ENCODE data around the gene RCOR2. TPM values are rescaled to one million over a fixed set of nuclear protein-coding genes. Genes with fewer than 3 reads are reported as not detected.

RCOR2 gene
- total and polyA plus RNA-seq, 7 experiments from 2014 or later, result 0.07 TPM; not detected in 6

- DNase-seq, result no peak
- Histone ChIP-seq H3K4me3 (ENCODE audit: low read length) (no peak overlapping the region), H3K27me3 (ENCODE audit: control insufficient read depth in 2 of 2, insufficient read depth in 2 of 2, low read length in 2 of 2) (no peaks in the 10 kb centered on the region), H3K36me3 (ENCODE audit: control insufficient read depth in 2 of 3, insufficient read depth in 3 of 3, low read length in 3 of 3) (peaks cover 40 to 87% (median 41%) of the 10 kb centered on the region in 3 experiments), H3K4me1 (ENCODE audit: control insufficient read depth in 2 of 2, insufficient read depth in 2 of 2, low read length in 2 of 2) (no peaks in the 10 kb centered on the region), H3K27ac (ENCODE audit: low read depth, low read length) (no peak overlapping the region), H3K9me3 (ENCODE audit: control insufficient read depth in 2 of 3, low read length in 3 of 3) (no peaks in the 10 kb centered on the region)
- no peak for ATAC-seq
- H3K27ac Mint-ChIP-seq, result peak overlapping the region in 2 of 9 donors; percentile 17 to 44
- no peaks in the 10 kb centered on the region for H3K27me3 Mint-ChIP-seq
- intact Hi-C loops (cut with micrococcal nuclease), result loop anchor here (1.0 to 5.0 kb wide), 4 partner anchors 37 to 241 kb away; no protein-coding TSS in a partner anchor
- ChIA-PET POLR2A (interaction anchor here (0.9 to 1.9 kb wide), 2 partner anchors 66 to 68 kb away, joined by 4 to 13 read pairs; partner anchors contain the start of gene MARK2), CTCF (interaction anchor here (1.1 to 3.5 kb wide), 8 partner anchors 15 to 81 kb away, joined by 3 to 35 read pairs (median 4); partner anchors contain the start of gene MARK2)
- H3K4me1 Mint-ChIP-seq, result peaks cover 0 to 11% (median 7%) of the 10 kb centered on the region in 7 donors
- H3K36me3 Mint-ChIP-seq, result peaks cover 7 to 45% (median 21%) of the 10 kb centered on the region in 5 donors
- peaks cover 0 to 2% (median 0%) of the 10 kb centered on the region in 11 donors for H3K9me3 Mint-ChIP-seq
- no peak overlapping the region for H3K4me3 Mint-ChIP-seq
Observed at GRCh38 chr11:63906087-63906486, 10.9 kb downstream of the RCOR2 start.

DNA sequence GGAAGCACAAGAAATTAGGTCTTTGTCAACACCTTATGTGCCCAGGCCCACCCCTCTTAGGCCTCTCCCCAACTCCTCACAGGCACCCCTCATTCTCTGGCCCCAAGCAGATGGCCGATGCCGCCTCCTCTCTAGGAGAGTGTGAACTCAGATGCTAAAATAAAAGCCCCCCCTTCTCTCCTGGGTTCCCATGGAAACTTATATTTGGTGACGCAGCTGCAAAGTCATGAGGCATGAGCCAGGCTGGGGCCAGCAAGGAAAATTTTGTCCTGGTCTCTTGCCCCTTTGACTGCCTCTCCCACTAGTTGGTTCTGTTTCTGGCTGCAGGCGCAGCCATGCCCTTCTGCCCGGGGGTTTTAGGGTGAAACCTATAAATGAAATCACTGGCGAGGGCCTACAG lies 11.8 kb downstream of the RCOR2 start:
- DNase-seq (no peak), ATAC-seq (no peak)
- Mint-ChIP-seq H3K9me3 (peaks cover 0 to 2% (median 0%) of the 10 kb centered on the region in 11 donors), H3K36me3 (peaks cover 13 to 54% (median 25%) of the 10 kb centered on the region in 5 donors), H3K27me3 (no peaks in the 10 kb centered on the region), H3K4me1 (peaks cover 0 to 12% (median 7%) of the 10 kb centered on the region in 7 donors), H3K4me3 (no peak overlapping the region), H3K27ac (peak overlapping the region in 2 of 9 donors; percentile 41 to 54)
- no peaks in the 10 kb centered on the region for H3K4me1 ChIP-seq (ENCODE audit: control insufficient read depth in 2 of 2, insufficient read depth in 2 of 2, low read length in 2 of 2)
- no peaks in the 10 kb centered on the region for H3K9me3 ChIP-seq (ENCODE audit: control insufficient read depth in 2 of 3, low read length in 3 of 3)
- no peak overlapping the region for H3K4me3 ChIP-seq (ENCODE audit: low read length)
- CTCF ChIA-PET, result interaction anchor here (3.5 kb wide), 1 partner anchor 68 kb away, joined by 35 read pairs; the partner anchor contains the start of gene MARK2
- POLR2A ChIA-PET, result no interaction called here
- H3K27ac ChIP-seq (ENCODE audit: low read depth, low read length), result no peak overlapping the region
- no peaks in the 10 kb centered on the region for H3K27me3 ChIP-seq (ENCODE audit: control insufficient read depth in 2 of 2, insufficient read depth in 2 of 2, low read length in 2 of 2)
- intact Hi-C loops (cut with micrococcal nuclease), result loop anchor here in 1 of 2 donors (5.0 kb wide), 1 partner anchor 242 kb away; no protein-coding TSS in a partner anchor
- H3K36me3 ChIP-seq (ENCODE audit: control insufficient read depth in 2 of 3, insufficient read depth in 3 of 3, low read length in 3 of 3), result peaks cover 48 to 94% (median 49%) of the 10 kb centered on the region in 3 experiments

- no peak for ATAC-seq
- Histone ChIP-seq H3K27me3 (ENCODE audit: control insufficient read depth in 2 of 2, insufficient read depth in 2 of 2, low read length in 2 of 2) (no peaks in the 10 kb centered on the region), H3K4me1 (ENCODE audit: control insufficient read depth in 2 of 2, insufficient read depth in 2 of 2, low read length in 2 of 2) (no peaks in the 10 kb centered on the region), H3K9me3 (ENCODE audit: control insufficient read depth in 2 of 3, low read length in 3 of 3) (no peaks in the 10 kb centered on the region), H3K4me3 (ENCODE audit: low read length) (no peak overlapping the region), H3K36me3 (ENCODE audit: control insufficient read depth in 2 of 3, insufficient read depth in 3 of 3, low read length in 3 of 3) (peaks cover 51 to 94% (median 53%) of the 10 kb centered on the region in 3 experiments), H3K27ac (ENCODE audit: low read depth, low read length) (no peak overlapping the region)
- peaks cover 0 to 12% (median 7%) of the 10 kb centered on the region in 7 donors for H3K4me1 Mint-ChIP-seq
- H3K27me3 Mint-ChIP-seq, result no peaks in the 10 kb centered on the region
- DNase-seq, result no peak
- no peak overlapping the region for H3K4me3 Mint-ChIP-seq
- CTCF ChIA-PET, result interaction anchor here (3.5 kb wide), 1 partner anchor 67 kb away, joined by 35 read pairs; the partner anchor contains the start of gene MARK2
- POLR2A ChIA-PET, result no interaction called here
- peaks cover 13 to 55% (median 25%) of the 10 kb centered on the region in 5 donors for H3K36me3 Mint-ChIP-seq
- H3K9me3 Mint-ChIP-seq, result peaks cover 0 to 2% (median 0%) of the 10 kb centered on the region in 11 donors
- intact Hi-C loops (cut with micrococcal nuclease), result loop anchor here in 1 of 2 donors (5.0 kb wide), 1 partner anchor 243 kb away; no protein-coding TSS in a partner anchor
- H3K27ac Mint-ChIP-seq, result no peak overlapping the region
Observed at GRCh38 chr11:63904743-63905142, 12.2 kb downstream of the RCOR2 start.

DNA sequence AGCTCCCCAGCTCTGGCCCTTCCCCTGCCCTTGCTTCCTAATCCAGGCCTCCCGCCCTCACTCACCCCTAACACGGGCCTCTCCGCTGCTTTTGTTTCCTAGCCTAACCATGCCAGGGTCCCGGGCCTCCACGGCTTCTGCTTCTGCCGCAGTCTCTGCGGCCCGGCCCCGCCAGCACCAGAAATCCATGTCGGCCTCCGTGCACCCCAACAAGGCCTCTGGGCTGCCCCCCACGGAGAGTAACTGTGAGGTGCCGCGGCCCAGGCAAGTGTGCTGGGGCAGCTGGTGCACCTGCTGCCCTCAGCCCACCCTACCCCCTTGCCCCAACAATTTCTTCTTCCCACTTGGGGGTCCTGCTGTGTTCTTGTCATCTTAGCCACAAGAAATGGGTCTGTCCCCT lies 13.1 kb downstream of the RCOR2 start:
- no peak overlapping the region for H3K27ac ChIP-seq (ENCODE audit: low read depth, low read length)
- Mint-ChIP-seq H3K27me3 (no peaks in the 10 kb centered on the region), H3K36me3 (peaks cover 17 to 59% (median 27%) of the 10 kb centered on the region in 5 donors), H3K4me1 (peaks cover 0 to 12% (median 7%) of the 10 kb centered on the region in 7 donors), H3K4me3 (no peak overlapping the region), H3K9me3 (peaks cover 0 to 2% (median 0%) of the 10 kb centered on the region in 11 donors), H3K27ac (peak overlapping the region in 1 of 9 donors; percentile 19)
- ChIA-PET POLR2A (no interaction called here), CTCF (interaction anchor here (0.6 kb wide), 1 partner anchor 66 kb away, joined by 3 read pairs; no protein-coding TSS in a partner anchor)
- no peak for DNase-seq
- peaks cover 59 to 94% (median 62%) of the 10 kb centered on the region in 3 experiments for H3K36me3 ChIP-seq (ENCODE audit: control insufficient read depth in 2 of 3, insufficient read depth in 3 of 3, low read length in 3 of 3)
- H3K4me3 ChIP-seq (ENCODE audit: low read length), result no peak overlapping the region
- H3K4me1 ChIP-seq (ENCODE audit: control insufficient read depth in 2 of 2, insufficient read depth in 2 of 2, low read length in 2 of 2), result no peaks in the 10 kb centered on the region
- no peak for ATAC-seq
- no peaks in the 10 kb centered on the region for H3K27me3 ChIP-seq (ENCODE audit: control insufficient read depth in 2 of 2, insufficient read depth in 2 of 2, low read length in 2 of 2)
- H3K9me3 ChIP-seq (ENCODE audit: control insufficient read depth in 2 of 3, low read length in 3 of 3), result no peaks in the 10 kb centered on the region
- intact Hi-C loops (cut with micrococcal nuclease), result no loop called here

DNA sequence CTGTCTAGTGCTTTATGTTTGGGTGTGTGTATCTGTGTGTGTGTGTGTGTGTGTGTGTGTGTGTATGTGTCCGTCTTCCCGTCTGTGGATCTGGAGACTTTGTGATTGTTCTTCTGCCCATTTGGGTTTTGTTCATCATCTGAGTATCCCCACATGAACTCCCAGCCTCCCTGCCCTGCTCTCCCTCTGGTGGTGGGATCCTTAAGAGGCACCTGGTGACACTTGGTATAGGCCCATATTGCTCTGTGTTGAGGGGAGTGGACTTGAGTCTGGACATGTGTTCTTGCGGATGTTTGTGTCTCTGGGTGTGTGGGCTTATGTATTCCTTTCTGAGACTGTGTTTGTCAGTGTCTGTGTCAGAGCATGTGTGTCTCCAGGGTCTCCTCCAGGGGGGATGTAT lies 15.3 kb downstream of the RCOR2 start:
- Histone ChIP-seq H3K27me3 (ENCODE audit: control insufficient read depth in 2 of 2, insufficient read depth in 2 of 2, low read length in 2 of 2) (no peaks in the 10 kb centered on the region), H3K9me3 (ENCODE audit: control insufficient read depth in 2 of 3, low read length in 3 of 3) (no peaks in the 10 kb centered on the region), H3K4me1 (ENCODE audit: control insufficient read depth in 2 of 2, insufficient read depth in 2 of 2, low read length in 2 of 2) (peaks cover 0 to under 1% of the 10 kb centered on the region in 2 donors), H3K27ac (ENCODE audit: low read depth, low read length) (no peak overlapping the region), H3K36me3 (ENCODE audit: control insufficient read depth in 2 of 3, insufficient read depth in 3 of 3, low read length in 3 of 3) (peaks cover 54 to 94% (median 75%) of the 10 kb centered on the region in 3 experiments), H3K4me3 (ENCODE audit: low read length) (no peak overlapping the region)
- no peak for DNase-seq
- ChIA-PET POLR2A (interaction anchor here (1.4 kb wide), 1 partner anchor 62 kb away, joined by 4 read pairs; no protein-coding TSS in a partner anchor), CTCF (interaction anchor here (1.2 to 4.6 kb wide), 2 partner anchors 59 to 64 kb away, joined by 3 to 25 read pairs; no protein-coding TSS in a partner anchor)
- H3K27me3 Mint-ChIP-seq, result no peaks in the 10 kb centered on the region
- intact Hi-C loops (cut with micrococcal nuclease), result no loop called here
- H3K36me3 Mint-ChIP-seq, result peaks cover 20 to 74% (median 33%) of the 10 kb centered on the region in 5 donors
- ATAC-seq, result no peak
- no peak overlapping the region for H3K4me3 Mint-ChIP-seq
- peak overlapping the region in 2 of 9 donors; percentile 31 to 51 for H3K27ac Mint-ChIP-seq
- peaks cover under 1 to 16% (median 10%) of the 10 kb centered on the region in 7 donors for H3K4me1 Mint-ChIP-seq
- peaks cover 0 to 2% (median 0%) of the 10 kb centered on the region in 11 donors for H3K9me3 Mint-ChIP-seq

DNA sequence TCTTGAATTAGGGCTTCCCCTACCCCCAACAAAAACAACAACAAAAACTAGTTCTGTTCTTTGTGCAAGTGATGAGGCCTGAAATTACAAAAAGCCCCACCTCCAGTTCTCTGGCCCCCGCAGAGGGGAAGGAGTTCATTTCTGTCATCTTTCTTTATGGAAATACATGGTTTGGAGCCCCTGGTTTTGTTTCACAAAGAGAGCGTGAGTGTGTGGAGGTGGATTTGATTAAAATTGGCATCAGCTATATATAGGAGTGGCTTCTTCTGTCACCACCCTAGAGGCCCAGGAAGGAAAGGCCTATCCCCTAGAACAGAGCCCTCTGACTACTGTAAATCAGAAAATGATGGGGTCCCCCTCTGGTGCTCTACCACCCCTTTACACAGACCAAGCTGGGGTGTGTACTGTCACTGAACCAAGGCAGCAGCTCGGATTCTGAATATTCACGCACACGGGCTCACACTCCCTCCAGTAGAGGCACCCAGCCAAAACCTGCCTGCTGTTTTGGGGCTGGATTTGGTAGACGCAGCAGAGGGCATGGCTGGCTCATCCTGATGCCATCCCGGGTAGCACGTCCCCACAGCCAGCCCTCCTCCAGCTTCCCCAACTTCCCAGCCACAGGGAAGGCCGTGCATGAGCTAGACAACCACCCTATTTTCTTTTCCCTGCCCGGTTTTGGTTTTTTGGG lies 19.4 kb downstream of the RCOR2 start:
- no peaks in the 10 kb centered on the region for H3K9me3 Mint-ChIP-seq
- H3K27ac Mint-ChIP-seq, result peak overlapping the region in 3 of 9 donors; percentile 12 to 47 (median 25)
- H3K4me3 Mint-ChIP-seq, result no peak overlapping the region
- ChIA-PET POLR2A (interaction anchor here (0.8 to 1.6 kb wide), 4 partner anchors 8 to 61 kb away, joined by 3 to 14 read pairs (median 4); no protein-coding TSS in a partner anchor), CTCF (interaction anchor here (0.9 to 4.6 kb wide), 2 partner anchors 14 to 60 kb away, joined by 3 to 25 read pairs; no protein-coding TSS in a partner anchor)
- Histone ChIP-seq H3K27me3 (ENCODE audit: control insufficient read depth in 2 of 2, insufficient read depth in 2 of 2, low read length in 2 of 2) (no peaks in the 10 kb centered on the region), H3K9me3 (ENCODE audit: control insufficient read depth in 2 of 3, low read length in 3 of 3) (no peaks in the 10 kb centered on the region), H3K27ac (ENCODE audit: low read depth, low read length) (no peak overlapping the region), H3K36me3 (ENCODE audit: control insufficient read depth in 2 of 3, insufficient read depth in 3 of 3, low read length in 3 of 3) (peaks cover 45 to 79% (median 62%) of the 10 kb centered on the region in 3 experiments), H3K4me1 (ENCODE audit: control insufficient read depth in 2 of 2, insufficient read depth in 2 of 2, low read length in 2 of 2) (peaks cover 5 to 8% of the 10 kb centered on the region in 2 donors), H3K4me3 (ENCODE audit: low read length) (no peak overlapping the region)
- intact Hi-C loops (cut with micrococcal nuclease), result no loop called here
- ATAC-seq (no peak), DNase-seq (no peak)
- H3K4me1 Mint-ChIP-seq, result peaks cover 9 to 43% (median 31%) of the 10 kb centered on the region in 7 donors
- H3K36me3 Mint-ChIP-seq, result peaks cover 22 to 66% (median 34%) of the 10 kb centered on the region in 5 donors
- H3K27me3 Mint-ChIP-seq, result no peaks in the 10 kb centered on the region
